Measurements from ENCODE around the gene UNK.
"Not testable (repeated sequence)": the region's sequence is repeated elsewhere in the genome, so short reads cannot be mapped to it uniquely, and the experiment has no call there.

GRCh38 chr17:75868730-75869281 is 84.2 kb downstream of the UNK start:
- not testable (repeated sequence) for TF ChIP-seq POLR2A, CTCF, POLR2AphosphoS5, EP300 (IDR thresholded peaks at IDR 0.05)

Measured in sigmoid colon (tissue), 4 donors.